GM12873 (cell line): ENCODE results near the gene RPS18.

Experiments used
- TF ChIP-seq, protein P1 (sequence below): IDR thresholded peaks from 2 replicates; pipeline ENCODE4 v1.5.1; 2012; ENCODE audit warnings: low read depth, mild to moderate bottlenecking, moderate library complexity, low read length, control low read depth; ENCODE audit not compliant: insufficient read depth; ENCODE audit errors: missing control alignments

Gene RPS18

DNA sequence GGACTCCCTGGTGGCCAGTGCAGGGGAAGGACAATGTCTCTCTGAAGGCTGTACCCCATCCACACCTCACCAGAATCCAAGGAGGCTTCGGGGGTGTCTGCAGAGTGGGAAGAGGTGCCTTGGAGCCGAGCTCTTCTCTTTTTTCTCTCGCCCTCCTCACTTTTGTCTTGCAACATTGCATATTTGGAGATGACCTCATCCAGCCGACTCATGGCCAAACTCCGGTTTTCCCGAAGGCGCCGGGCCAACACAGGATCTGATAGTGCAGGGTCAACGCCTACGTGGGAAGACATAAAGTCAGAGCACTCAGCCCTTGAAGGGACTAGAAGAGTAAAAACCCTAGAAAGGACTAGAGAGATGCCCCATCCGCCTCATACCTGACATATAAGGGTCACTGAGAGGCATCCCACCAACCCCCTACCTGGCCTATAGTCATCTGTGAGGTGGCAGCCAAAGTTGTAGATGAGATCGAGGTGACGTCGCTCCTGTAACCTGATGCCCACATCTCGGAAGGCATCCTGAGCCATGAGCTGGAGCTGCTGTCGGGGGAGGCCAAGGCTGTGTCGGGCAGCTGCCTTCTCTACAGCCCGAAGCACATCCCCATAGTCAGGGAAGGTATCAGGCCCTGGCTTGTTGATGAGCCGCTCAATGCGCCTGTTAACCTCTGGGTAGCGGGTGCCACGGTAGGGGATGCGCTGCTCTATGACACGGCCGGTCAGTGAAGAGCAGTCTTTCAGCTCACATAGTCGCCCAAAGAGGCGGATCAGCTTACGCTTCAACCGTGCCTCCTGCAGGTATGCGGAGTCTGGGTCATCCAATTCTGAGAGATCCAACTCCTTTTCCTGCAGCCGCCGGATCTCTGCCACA lies 48.7 kb downstream of the RPS18 start:
- TF ChIP-seq, protein P1, sequence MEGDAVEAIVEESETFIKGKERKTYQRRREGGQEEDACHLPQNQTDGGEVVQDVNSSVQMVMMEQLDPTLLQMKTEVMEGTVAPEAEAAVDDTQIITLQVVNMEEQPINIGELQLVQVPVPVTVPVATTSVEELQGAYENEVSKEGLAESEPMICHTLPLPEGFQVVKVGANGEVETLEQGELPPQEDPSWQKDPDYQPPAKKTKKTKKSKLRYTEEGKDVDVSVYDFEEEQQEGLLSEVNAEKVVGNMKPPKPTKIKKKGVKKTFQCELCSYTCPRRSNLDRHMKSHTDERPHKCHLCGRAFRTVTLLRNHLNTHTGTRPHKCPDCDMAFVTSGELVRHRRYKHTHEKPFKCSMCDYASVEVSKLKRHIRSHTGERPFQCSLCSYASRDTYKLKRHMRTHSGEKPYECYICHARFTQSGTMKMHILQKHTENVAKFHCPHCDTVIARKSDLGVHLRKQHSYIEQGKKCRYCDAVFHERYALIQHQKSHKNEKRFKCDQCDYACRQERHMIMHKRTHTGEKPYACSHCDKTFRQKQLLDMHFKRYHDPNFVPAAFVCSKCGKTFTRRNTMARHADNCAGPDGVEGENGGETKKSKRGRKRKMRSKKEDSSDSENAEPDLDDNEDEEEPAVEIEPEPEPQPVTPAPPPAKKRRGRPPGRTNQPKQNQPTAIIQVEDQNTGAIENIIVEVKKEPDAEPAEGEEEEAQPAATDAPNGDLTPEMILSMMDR, result no peak

DNA sequence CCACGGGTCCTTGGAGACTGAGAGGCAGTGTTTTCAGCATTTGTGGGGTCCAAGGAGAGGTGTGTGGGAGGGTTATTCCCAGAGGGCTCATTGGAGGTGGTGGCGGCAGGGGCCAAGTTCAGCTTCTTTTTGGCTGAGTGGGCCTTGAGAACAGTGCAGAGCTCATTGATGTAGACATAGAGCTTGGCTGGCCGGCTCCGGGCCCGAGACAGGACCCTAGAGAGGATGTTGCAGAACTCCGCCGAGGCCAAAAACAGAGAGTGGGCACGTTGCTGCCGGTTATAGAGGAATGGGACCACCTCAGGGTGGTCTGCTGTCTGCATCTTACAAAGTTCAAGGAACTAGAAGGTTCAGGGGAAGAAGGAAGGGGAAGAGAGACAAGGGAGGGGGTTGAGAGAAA lies 49.4 kb downstream of the RPS18 start:
- TF ChIP-seq, protein P1, result no peak

DNA sequence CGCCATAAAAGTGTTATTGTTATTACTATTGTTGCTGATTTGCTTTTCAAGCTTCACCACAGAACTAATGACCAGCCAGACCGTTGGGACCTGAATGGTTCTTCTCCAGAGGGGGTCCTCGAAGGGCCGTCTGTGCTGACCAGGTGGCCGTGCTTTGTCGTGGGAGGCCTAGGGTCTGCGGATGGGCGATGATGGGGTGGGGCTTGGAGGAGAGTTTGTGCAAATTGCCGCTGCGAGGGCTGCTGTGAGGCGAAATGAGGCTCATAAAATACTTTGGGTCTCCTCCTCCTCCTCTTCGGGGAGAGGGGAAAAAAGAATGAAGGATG lies 51.7 kb downstream of the RPS18 start:
- TF ChIP-seq, protein P1, result no peak

DNA sequence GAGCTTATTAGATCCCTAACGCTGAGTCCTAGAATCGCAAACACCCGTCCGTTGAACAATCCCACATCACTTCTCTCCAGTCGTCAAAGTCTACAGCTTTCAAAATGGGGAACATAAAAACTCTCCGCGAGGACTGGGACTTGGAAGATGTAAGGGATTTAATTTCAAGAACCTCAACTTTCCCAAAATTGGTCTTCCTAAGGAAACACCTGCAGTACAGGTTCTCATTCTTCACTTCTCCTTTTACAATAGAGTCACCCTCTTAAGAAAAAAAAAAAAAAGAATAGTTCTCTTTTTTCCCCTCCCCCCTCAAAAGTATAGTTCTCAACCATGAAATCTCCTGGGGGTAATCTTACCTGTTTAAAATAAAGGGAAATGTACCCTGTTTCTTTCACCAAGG lies 52.2 kb downstream of the RPS18 start:
- TF ChIP-seq, protein P1, result no peak
